Activated T-cell treated with anti-CD3 and anti-CD28 coated beads for 48 hours (primary cell): ENCODE results near the gene TUBB2A.

Experiments
- DNase-seq: peaks from one replicate; pipeline ENCODE4 v3.0.0-alpha.2; 2020; ENCODE audit warnings: low read depth

TUBB2A gene

GRCh38 chr6:3119040-3119723, 38.2 kb downstream of the TUBB2A start:
- no peak for DNase-seq

GRCh38 chr6:3118353-3119039, 38.8 kb downstream of the TUBB2A start, which contains the start of gene BPHL:
Gene BPHL, plus strand, starts transcription at chr6:3118711. Its CDS starts 30 bp downstream, at chr6:3118741.
- DNase-seq = peak; percentile 100

GRCh38 chr6:3117912-3118352, 39.4 kb downstream of the TUBB2A start:
- no peak for DNase-seq

DNA sequence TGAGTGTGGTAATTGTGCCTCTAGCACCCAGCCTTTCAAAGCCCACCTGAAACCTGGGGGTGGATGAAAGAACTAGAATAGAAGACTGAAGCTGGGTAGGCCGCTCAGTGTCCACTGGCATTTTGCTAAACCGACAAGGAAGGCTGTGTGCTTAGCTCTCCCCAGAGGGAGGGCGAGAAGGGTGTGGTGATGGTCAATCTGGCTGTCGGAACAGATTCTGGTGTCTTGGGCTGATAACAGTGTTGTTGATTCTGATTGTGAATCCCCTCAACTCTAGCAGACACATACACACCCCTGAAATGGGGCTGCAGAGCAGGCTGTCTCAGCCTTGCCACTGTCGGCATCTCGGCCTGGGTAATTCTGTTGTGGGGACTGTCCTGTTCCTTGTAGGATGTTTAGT, 43.0 kb downstream of the TUBB2A start:
- no peak for DNase-seq

DNA sequence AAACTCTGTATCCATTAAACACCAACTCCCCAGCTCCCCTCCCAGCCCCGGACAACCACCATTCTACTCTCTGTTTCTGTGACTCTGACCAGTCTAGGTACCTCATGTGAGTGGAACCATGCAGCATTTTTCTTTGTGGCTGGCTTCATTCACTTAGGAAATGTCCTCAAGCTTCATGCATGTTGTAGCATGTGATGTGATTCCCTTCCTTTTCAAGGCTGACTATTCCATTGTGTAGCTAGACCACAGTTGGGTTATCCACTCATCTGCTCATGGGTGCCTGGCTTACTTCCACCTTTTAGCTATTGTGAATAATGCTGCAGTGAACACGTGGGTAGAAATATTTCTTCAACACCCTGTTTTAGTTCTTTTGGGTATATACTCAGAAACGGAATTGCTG, 47.6 kb downstream of the TUBB2A start:
- no peak for DNase-seq

DNA sequence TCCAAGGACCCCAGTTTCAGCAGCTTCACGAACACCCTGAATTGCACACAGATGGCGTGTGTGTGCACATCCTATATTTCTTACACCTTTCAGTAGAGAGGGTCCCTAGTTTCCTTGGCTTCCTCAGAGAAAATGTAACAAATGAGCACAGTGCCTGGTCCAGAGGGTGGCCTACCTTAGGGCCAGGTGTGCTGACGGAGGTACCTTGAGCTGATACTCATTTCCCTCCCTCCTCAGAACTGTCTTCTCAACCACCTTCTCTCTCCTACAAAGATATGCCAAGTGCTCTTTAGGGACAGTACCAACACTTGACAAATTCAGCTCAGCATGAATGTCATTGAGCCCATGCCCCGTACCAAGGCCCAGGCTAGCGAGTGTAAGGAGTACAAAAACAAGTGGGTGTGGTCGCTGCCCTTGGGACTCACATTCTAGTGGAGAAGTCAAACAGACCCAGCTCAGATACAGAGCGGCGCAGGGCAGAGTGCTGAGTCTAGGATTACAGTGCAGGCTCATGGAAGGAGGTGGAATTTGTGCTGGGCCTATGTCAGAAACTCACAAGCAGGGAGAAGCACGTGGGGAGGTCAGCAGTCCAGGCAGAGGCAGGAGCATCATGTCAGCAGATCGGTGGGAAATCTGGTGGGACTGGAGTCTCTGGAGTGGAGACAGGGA, 48.5 kb downstream of the TUBB2A start:
- DNase-seq = no peak
